Measurements from ENCODE around the gene TTF1.

GRCh38 chr9:132407196-132407595, 556 bp upstream of the TTF1 start:
- TF ChIP-seq EZH2 (IDR thresholded peaks at IDR 0.05; ENCODE audit: low read depth) = no peak
- no peak for TF ChIP-seq CTCF (conservative IDR thresholded peaks at IDR 0.05)

Measured in PC-9 (cell line).